ES-I3 (cell line): ENCODE measurements around the gene UGT1A3.

Experiments used
- H3K36me3 ChIP-seq: 2 replicates; pipeline ENCODE4 v1.6.1; 2013; ENCODE audit warnings: mild to moderate bottlenecking, low read length, control low read depth, moderate library complexity; ENCODE audit not compliant: insufficient read depth
- H3K4me1 ChIP-seq: 2 replicates; pipeline ENCODE4 v1.6.1; 2013; ENCODE audit warnings: mild to moderate bottlenecking, control low read depth, low read length; ENCODE audit not compliant: insufficient read depth
- H3K9ac ChIP-seq: 2 replicates; pipeline ENCODE4 v1.6.1; 2013; ENCODE audit warnings: low read depth, mild to moderate bottlenecking, low read length, moderate library complexity
- H3K9me3 ChIP-seq: 2 replicates; pipeline ENCODE4 v1.6.1; 2013; ENCODE audit warnings: mild to moderate bottlenecking, low read length, moderate library complexity; ENCODE audit not compliant: control insufficient read depth, insufficient read depth

Gene UGT1A3

DNA sequence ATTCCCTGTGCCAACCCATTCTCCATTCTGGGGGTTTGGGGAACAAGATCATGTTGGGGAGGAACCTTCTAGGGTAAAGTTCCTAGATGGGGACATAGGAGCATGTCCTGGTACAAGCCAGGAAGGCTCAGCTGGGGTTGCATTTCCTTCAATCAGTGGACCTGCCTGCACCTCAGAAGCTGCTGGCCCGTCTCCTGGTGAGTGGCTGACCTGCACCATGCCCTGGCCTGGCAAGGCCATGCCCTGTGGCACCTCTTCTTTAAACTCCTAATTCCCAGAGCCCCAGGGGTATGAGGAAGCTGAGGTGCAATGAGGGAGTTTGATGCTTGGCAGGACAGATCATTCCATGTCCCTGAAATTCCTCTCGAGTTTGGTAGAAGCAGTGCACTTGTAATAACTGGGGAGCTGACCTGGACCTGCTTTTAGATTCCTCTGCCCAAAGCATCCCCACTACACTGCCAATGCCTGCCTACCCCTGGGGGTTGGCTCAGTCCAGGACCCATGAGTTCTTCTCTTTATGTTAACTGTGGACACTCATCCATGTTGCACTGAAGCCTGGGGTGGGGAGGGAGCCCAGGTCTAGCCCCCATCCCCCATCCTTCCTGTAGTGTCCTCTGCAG lies 74.6 kb downstream of the UGT1A3 start:
- Histone ChIP-seq H3K9me3 (no peaks in the 10 kb centered on the region; the same call in 1 of the 2 replicates), H3K36me3 (no peaks in the 10 kb centered on the region), H3K9ac (no peak overlapping the region), H3K4me1 (no peaks in the 10 kb centered on the region)

DNA sequence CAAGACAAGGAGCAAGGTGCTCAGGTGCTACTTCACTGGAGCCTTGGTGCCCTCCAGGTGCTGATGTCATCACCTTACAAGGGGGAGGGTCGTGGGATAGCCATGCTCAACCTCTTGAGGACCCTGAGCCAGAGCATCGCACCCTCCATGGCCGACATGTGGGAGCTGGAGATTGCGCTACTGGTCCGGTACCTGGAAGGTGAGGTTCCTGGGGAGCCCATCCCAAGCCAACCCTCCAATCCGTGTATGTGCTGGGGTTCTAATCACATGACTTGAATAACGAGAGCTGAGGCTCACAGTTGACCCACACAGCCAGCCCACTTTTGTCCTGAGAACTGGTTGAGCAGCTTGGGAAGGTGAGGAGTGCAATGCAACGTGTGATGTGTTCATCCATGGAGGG lies 75.2 kb downstream of the UGT1A3 start:
- Histone ChIP-seq H3K9me3 (no peaks in the 10 kb centered on the region; the same call in 1 of the 2 replicates), H3K36me3 (no peaks in the 10 kb centered on the region), H3K4me1 (no peaks in the 10 kb centered on the region), H3K9ac (no peak overlapping the region)

DNA sequence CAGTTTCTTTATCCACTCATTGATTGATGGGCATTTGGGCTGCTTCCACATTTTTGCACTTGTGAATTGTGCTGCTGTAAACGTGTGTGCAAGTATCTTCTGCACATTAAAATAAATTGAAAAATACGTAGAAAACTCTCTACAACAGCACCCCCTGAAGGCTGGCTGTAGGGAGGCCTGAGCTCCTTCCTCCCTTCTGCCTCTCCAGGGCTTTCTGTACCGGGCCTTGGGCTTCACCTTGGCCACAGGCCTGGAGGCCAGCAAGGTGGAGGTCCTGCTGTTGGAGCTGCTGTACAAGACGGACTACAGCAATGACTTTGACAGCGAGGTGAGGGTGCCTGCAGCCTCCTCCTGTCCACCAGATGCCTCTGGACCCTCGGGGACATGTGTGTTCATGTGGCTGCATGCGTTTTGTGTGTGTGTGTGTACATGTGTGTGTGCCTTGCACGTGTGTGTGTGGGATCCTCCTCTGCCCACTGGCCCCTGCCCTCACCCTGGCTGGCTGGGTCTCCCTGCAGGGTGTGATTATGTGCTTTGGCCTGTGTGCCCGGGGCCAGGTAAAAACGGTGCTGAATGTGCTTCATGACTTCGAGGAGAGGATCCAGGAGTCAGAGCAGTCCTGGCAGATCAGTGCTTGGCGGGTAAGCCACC lies 78.5 kb downstream of the UGT1A3 start:
- H3K4me1 ChIP-seq = no peaks in the 10 kb centered on the region
- no peaks in the 10 kb centered on the region; the same call in 1 of the 2 replicates for H3K9me3 ChIP-seq
- no peaks in the 10 kb centered on the region for H3K36me3 ChIP-seq
- H3K9ac ChIP-seq = no peak overlapping the region

DNA sequence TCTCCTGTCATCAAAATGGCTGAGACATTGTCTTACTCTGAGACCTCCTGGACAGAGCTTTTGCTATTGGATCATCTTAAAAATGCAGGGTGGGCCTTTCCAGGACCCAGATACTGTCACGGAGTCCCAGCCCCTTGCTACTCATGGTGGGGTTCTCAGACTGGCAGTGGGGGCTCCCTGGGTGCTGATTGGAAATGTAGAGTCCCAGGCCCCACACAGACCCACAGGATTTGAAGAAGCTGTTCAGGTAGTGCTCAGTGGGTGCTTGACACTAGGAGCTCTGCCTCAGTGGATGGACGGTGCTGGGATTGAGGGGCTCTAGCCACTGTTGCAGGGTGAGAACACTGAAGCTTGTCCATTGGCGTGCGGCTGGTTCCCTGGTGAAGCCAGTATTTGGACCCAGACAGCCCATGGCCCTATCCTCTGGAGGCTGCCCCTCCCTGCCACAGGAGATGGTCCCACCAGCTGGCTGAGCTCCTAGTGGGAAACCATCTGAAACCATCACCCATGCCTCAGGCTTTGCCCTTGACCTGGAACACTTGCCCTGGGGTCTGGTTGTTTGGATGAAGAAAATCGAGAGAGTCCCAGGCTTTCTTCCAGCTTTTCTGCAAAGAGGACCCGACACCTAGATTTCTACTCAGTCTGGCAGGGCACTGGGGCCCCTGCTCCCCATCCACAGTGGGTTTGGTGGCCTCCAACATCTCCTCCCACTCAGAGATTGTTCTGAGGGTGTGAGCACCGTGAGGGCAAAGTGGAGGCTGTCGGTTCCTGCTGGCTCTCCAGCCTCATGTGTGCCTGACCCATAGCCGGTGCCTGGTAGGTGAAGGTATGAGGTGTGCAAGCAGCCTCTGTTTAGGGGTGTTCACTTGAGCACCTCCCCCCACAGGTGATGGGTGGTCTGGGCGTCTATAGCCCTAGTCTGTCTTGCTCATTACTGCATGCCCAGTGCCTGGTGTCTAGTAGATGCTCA lies 79.4 kb downstream of the UGT1A3 start:
- Histone ChIP-seq H3K9ac (no peak overlapping the region), H3K4me1 (no peaks in the 10 kb centered on the region), H3K9me3 (no peaks in the 10 kb centered on the region; the same call in 1 of the 2 replicates), H3K36me3 (no peaks in the 10 kb centered on the region)

DNA sequence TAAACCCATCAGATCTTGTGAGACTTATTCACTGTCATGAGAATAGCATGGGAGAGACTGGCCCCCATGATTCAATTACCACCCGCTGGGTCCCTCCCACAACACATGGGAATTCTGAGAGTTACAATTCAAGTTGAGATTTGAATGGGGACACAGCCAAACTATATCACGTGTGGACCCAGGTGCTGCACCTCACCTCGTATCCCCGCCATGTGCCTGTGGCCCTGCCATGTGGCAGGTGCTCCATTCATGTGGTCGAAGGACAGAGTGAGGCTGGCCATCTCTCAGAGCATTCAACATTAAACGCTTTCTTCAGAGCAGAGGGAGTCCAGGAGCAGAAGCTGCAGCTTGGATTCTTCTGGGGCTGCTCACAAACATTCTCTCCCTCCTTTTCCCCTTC lies 81.5 kb downstream of the UGT1A3 start:
- Histone ChIP-seq H3K9ac (no peak overlapping the region), H3K4me1 (no peaks in the 10 kb centered on the region), H3K9me3 (no peaks in the 10 kb centered on the region; the same call in 1 of the 2 replicates), H3K36me3 (no peaks in the 10 kb centered on the region)

DNA sequence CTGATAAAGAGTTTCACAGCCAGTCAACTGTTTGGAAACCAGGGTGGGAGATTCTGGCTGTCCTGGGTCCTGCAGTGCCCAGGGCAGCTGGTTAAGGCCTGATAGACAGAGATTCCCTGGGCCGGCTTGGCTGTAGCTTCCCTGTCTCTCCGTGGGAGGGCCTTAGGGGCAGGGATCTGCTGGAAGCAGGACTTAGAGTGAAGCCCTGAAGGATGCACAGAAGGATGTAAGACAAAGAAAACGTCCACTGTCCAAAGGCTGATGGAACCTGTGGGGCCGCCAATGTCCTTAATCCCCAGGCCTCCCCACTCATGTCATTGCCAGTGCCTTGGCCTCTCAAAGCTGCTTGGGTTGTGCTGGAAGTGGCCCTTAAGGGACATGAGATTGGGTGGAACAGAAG lies 82.2 kb downstream of the UGT1A3 start:
- Histone ChIP-seq H3K4me1 (no peaks in the 10 kb centered on the region), H3K36me3 (no peaks in the 10 kb centered on the region), H3K9ac (no peak overlapping the region), H3K9me3 (no peaks in the 10 kb centered on the region; the same call in 1 of the 2 replicates)

DNA sequence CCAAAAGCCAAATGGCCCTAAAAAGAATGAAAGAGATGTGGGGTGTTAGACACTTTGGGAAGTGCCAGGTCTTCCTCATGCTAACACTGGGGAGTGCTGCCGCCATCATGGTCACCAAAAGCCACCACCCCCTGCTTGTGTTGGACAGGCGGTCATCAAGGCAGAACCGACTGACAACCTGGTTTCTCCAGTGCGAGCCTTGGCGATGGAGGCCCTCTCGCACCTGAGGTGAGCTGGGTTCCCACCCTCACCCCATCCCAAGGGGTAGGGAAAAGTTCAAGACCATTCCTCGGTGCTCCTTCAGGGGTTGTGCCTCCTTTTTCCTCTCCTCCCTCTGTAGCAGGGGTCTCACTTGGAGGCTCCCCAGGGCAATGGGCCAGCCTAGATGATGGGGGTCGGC lies 82.9 kb downstream of the UGT1A3 start:
- H3K9ac ChIP-seq = no peak overlapping the region
- no peaks in the 10 kb centered on the region for H3K4me1 ChIP-seq
- H3K36me3 ChIP-seq = no peaks in the 10 kb centered on the region
- H3K9me3 ChIP-seq = no peaks in the 10 kb centered on the region; the same call in 1 of the 2 replicates

DNA sequence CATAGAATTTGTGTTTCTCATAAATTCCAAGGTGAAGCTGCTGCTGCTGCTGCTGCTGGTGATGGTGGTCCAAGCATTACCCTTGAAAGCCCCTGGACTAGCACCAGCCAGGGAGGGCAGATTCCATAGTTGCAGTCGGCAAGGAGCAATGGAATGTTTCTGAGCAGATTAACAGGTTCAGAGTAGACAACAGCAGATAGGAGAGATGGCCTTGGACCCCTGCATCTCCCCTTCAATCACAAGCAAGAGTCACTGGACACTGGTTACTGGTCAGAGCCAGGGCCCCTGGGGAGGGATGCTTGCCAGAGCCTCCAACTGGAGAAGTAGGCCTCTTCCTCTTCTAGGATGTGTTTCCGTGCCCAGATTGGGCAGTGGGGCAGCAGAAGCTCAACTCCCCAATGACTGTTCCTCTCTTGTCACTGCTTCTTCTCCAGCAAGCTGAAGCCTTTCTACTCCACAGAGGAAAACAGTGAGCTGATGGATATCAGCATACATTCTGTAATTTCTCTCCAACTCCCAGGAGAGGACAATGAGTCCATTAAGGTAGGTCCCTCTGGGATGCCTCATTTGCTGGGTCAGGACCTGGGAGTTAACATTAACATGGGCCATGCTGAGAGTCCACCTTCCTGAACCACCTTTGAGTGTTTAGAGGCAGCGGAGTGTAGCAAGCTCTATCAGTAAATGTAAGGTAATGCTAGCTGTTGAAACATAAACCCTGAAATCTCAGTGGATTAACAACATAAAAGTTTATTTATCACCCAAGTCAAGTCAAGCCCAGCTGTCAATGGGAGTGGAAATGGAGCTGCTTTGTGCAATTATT lies 84.6 kb downstream of the UGT1A3 start:
- Histone ChIP-seq H3K9ac (no peak overlapping the region), H3K36me3 (no peaks in the 10 kb centered on the region), H3K9me3 (no peaks in the 10 kb centered on the region), H3K4me1 (no peaks in the 10 kb centered on the region)

DNA sequence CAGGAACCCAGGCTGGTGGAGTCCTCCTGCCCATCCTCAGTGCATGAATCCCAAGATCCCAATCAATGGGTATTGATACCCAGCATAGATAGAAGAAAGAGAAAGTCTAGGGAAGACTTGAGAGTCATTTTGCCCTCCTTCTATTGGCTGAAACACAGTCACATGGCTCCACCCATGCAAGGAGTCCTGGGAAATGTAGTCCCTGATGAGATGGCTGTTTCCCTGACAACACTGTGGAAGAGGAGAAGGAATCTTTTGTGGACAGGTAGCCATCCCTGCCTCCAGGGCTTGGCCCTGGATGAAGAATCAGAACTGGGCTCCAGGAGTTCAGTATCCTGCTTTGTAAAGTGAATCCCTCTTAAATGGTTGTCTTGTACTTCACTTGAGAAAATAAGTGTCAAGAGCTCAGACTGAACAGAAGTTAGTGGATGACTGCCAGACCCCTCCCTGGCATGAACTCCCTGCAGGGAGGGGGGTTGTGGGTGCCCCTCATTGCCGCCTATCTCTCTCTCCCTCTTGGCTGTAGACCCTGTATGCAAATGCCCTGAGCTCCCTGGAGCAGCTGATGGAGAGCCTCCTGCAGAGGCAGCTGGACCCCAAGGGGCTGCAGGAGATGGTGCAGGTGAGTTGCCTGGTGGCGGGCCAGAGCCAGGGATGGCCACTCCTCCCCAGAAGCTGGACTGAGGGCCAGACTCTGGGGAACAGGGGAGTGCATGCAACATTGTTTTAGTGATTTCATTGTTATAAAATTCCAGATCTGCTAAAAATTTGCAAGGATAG lies 85.4 kb downstream of the UGT1A3 start:
- Histone ChIP-seq H3K9ac (no peak overlapping the region), H3K4me1 (no peaks in the 10 kb centered on the region), H3K9me3 (no peaks in the 10 kb centered on the region), H3K36me3 (no peaks in the 10 kb centered on the region)

DNA sequence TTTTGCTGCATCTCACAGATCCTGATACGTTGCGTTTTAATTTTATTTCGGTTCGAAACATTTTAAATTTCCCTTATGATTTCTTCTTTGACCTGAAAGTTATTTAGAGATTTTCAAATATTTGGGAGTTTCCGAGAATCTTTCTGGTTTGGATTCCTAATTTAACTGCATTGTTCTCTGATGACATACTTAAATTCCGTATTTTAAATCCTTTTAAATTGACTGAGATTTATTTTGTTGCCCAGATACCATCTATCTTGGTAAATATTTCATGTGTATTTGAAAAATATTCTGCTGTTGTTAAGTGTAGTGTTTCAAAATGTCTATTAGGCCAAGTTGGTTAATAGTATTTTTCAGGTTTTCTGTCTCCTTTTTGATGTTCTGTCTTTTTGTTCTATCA lies 87.0 kb downstream of the UGT1A3 start:
- H3K9me3 ChIP-seq = no peaks in the 10 kb centered on the region

DNA sequence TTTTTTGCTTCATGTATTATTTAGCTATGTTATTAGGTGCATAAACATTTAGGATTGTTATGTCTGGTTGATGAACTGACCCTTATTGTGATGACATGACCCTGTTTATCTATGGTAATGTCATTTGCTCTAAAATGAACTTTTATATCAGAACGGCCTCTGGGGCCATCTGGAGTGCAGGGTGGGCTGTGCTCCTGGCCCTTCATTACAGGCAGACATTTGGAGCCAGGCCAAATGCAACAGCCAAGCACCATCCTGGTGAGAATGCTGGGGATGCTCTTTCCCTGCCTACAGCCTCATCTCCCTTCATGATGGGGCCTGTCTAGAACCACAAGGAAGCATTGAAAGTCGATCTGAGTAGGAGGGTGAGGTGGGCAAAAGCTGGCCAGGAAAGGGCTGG lies 87.5 kb downstream of the UGT1A3 start:
- H3K36me3 ChIP-seq = no peaks in the 10 kb centered on the region
- H3K9ac ChIP-seq = no peak overlapping the region
- H3K9me3 ChIP-seq = no peaks in the 10 kb centered on the region
- H3K4me1 ChIP-seq = no peaks in the 10 kb centered on the region

More for the DNA sequence above, 87.0 kb downstream of the UGT1A3 start:
- Histone ChIP-seq H3K9ac (no peak overlapping the region), H3K36me3 (no peaks in the 10 kb centered on the region), H3K4me1 (no peaks in the 10 kb centered on the region)

DNA sequence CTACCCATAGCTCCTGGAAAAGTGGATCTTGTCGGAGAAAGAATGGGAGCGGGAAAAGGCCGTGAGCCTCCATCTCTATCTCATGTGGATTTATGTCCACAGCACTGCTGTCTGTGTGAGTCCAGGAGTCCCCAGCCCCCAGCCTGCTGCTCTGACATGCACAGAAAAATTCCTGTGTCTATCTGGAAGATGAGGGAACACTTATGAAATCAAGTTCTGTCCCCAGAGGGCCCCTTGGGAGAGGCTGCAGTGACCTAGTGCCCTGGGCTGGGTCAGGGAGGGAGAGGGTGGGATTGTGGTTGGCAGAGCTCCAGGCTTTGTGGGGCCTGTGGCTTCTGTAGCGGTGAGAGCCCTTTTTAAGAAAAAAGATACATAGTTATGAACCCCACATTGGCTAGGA lies 87.9 kb downstream of the UGT1A3 start:
- no peaks in the 10 kb centered on the region for H3K4me1 ChIP-seq
- no peaks in the 10 kb centered on the region for H3K9me3 ChIP-seq
- no peaks in the 10 kb centered on the region for H3K36me3 ChIP-seq
- H3K9ac ChIP-seq = no peak overlapping the region

DNA sequence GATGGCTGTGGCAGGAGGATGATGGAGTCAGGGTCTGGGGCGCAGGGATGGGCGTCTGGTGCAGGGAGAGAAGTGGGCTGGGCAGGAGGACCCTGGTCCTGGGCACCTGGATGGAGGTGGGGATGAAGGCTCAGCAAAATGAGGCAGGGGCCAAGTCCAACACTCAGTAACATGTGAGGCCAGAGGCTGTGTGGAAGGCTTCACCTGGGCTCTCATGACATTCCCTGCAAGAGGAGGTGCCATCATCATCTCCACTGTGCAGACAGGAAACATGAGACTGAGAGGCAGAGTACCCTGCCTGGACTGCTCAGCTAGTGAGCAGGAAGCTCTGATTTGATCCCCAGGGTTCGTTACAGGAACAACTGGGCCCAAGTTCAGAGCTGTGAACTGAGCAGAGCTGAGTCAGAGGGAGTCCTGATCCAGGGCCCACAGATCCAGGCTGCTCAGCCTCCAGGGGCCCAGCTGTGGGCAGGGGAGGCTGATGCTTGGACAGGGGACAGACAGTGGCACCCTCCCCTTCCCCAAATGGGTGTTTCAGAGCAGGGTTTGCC lies 88.6 kb downstream of the UGT1A3 start:
- H3K36me3 ChIP-seq = no peaks in the 10 kb centered on the region
- H3K4me1 ChIP-seq = no peaks in the 10 kb centered on the region
- H3K9me3 ChIP-seq = no peaks in the 10 kb centered on the region
- H3K9ac ChIP-seq = no peak overlapping the region
